ENCODE results near the gene MOGAT3.

The MOGAT3 gene

GRCh38 chr7:101159696-101160674 lies 40.9 kb downstream of the MOGAT3 start:
- no peak for DNase-seq

- no peak for DNase-seq
Measured at GRCh38 chr7:101156866-101157589, 43.8 kb downstream of the MOGAT3 start.

- DNase-seq: no peak
Measured at GRCh38 chr7:101156277-101156676, 44.6 kb downstream of the MOGAT3 start.

DNA sequence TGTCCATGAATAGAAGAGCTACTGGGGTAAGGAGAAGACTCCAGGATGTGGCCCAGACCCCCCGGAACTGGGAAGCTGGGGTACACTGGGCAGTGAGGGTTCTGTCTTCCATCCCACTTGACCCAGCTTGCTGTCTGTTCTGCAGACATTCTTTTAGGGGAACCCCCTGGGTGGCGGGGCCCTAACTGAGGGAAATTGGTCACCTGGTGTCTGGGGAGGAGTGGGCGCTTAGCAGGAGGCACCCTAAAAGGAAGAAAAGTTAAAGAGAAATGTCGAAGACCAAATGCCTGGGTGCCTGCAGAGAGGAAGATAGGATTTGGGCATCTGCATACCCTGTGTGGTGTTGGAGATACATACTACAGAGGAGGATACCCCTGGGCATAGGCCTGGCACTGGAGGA lies 45.5 kb downstream of the MOGAT3 start:
- DNase-seq: no peak

GRCh38 chr7:101154693-101155102 lies 46.1 kb downstream of the MOGAT3 start:
- DNase-seq: no peak

DNA sequence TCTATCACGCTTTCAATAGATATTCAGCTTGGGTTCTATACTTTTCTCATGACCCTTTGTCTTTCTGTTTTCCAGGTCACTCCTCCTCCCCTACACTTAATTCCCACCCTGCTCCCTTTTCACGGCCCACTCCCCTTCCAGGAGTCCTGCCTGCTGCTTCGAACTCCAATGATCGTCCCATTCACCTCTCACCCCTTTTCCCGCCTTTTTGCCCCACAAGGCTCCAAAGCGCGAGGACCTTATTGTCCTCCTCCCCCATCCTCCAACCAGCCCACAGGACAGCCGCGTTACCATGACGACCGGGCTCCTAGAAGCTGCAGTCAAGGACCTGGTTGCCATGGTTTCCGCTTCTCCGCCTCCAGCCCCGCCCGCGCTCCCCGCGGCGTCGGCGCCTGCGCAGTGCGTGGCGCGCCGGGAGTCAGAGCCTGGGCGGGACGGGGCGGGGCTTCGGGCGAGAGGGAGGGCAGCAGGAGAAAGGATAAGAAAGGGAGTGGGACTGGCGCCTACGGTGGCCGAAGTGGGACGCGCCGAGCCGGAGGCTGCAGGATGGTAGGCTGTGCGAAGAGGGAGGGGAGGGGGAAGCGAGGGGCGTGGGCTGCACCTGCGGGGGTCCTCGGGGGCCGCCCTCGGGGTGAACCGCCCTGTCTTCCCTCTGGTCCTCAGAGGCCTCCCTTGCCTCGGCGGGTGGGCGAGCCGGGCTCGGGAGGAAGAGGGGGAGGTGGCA lies 46.7 kb downstream of the MOGAT3 start, which contains the start of gene AP1S1:
AP1S1 (plus strand) TSS at position 508 of the 724 bp plus-strand sequence; CDS start at position 547, 39 bp downstream.
- DNase-seq: peak; percentile 78

DNA sequence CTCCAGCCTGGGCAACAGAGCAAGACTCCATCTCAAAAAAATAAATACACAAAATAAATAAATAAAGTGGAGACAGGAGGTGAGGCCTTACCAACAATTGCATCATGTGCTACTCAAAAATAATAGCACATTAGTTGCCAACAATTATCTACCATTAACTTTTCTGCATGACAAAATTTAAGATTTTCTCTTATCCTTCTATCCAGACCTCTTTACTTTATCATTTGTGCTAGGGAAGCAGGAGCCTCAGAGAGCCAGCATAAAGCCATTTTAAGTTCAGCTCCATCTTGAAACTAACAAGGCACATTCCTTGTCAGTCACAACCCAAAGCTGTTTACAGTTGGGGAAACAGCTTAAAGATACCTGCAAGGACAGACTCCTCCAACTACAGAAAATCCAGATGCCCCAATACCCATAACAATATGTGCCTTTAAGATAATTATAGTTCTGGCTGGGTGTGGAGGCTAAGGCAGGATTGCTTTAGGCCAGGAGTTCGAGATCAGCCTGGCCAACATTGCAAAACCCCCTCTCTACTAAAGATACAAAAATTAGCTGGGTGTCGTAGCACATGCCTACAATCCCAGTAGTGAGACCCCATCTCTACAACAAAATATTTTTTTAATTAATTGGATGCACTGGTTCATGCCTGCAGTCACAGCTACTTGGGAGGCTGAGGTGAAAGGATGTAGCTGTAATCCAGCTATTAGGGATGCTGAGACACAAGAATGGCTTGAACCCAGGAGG lies 48.8 kb downstream of the MOGAT3 start:
- no peak for DNase-seq
